GM12801 (cell line): ENCODE data around the gene NKIRAS2.

Experiments used
- TF ChIP-seq, protein P1 (sequence below): IDR thresholded peaks from one replicate; pipeline ENCODE4 v1.5.1; 2011; ENCODE audit warnings: control low read depth; ENCODE audit not compliant: insufficient read length; ENCODE audit errors: extremely low read depth

Gene NKIRAS2

DNA sequence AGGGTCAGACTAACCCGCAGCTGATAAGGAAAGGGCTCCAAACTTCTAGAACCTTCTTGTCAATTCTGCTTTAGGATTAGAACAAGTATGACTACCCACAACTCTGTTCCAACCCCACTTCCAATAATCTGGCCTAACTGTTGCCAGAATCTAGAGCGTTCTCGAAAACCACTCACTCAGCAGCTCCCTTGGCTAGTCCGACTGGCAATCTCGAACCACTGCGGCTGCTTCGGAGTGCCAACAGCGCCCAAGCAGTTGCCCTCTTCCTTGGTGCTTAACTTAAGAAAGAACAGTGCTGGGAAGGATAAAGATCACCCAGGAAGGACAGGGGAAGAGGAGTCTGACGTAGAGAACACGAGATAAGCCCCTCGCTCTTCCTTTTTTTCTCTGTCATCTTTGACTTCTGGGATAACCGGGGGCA is 3.5 kb upstream of the NKIRAS2 start:
- TF ChIP-seq, protein P1, sequence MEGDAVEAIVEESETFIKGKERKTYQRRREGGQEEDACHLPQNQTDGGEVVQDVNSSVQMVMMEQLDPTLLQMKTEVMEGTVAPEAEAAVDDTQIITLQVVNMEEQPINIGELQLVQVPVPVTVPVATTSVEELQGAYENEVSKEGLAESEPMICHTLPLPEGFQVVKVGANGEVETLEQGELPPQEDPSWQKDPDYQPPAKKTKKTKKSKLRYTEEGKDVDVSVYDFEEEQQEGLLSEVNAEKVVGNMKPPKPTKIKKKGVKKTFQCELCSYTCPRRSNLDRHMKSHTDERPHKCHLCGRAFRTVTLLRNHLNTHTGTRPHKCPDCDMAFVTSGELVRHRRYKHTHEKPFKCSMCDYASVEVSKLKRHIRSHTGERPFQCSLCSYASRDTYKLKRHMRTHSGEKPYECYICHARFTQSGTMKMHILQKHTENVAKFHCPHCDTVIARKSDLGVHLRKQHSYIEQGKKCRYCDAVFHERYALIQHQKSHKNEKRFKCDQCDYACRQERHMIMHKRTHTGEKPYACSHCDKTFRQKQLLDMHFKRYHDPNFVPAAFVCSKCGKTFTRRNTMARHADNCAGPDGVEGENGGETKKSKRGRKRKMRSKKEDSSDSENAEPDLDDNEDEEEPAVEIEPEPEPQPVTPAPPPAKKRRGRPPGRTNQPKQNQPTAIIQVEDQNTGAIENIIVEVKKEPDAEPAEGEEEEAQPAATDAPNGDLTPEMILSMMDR: no peak

DNA sequence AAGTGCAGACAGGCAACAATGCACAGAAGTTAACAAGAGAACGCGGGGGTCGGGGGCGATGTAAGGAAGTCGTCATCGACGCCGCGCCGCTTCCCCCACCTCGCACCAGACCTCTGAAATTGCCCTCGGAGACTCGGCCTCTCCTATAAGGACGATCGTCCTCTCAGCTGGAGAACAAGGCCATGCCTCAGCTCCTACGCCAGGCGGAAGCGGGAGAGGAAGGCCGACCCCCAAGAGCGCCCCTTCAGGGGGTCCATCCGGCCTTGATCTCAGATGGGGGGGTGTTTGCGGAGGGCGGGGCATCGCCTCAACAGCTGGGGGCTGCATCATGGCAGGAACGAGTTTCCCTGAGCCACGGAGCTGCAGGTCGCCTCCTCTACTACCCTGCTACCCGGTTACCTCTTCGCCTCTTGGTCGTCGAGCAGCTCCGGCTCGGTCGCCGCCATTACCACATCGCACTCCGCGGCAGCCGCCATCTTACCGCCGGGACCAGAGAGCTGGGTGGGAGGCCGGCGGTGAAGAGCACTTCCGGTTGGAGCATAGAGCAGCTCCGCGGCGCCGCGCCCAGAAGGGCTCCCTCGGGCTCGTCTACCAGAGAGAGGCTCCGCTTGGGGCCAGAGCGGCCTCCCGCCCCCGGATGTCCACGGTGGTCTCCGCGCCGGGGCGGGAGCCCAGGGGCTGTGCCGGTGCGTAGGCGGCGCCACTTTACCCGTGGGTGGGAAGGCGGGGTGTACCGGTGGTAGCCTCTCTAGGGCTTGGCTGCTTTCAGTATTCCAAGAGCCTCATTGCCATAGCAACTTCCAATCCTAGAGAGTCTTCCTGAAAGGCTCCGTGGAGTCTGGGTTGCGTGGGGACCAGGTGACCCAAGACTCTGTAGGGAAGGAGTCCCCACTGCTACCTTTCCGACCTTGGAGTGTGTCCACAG is 2.7 kb upstream of the NKIRAS2 start, which contains the start of gene DNAJC7:
DNAJC7 (minus strand) TSS at position 499 of the 925 bp plus-strand sequence; CDS start at position 476, 23 bp downstream.
- TF ChIP-seq, protein P1: no peak

DNA sequence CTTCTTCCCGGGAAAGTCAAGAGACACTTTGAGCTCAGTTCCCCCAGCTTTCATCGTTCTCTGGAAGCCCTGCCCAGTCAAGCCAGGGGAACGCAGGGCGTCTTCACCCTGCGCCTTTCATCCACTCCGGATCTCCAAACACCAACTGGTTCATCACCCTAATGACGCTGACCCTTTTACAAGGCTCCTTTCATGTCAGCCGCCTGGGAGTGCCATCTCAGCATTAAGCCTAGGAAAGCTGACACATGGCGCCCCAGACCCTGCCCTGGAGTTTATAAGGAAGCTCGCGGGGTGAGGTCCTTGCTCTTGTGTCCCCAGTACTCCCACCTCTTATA is 2.1 kb upstream of the NKIRAS2 start:
- TF ChIP-seq, protein P1: no peak

DNA sequence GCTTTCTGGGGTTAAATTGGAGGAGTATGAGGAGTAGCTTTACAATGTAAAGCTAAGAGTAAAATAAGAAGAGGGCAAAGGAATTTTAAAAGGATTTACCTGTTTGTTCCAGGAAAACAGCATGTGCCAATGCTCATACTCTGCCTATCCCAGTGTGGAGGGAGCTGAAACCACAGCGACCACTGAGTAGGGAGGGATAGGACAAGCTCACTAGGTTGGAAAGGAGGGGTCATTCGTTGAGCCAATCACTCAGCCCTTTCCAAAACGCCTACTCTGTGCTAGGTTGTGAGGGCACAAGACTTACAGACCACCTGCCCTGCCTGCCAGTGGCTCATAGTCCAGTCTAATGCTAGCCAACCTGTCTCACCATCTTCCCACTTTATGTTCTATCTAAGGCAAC is 1.6 kb upstream of the NKIRAS2 start:
- TF ChIP-seq, protein P1: no peak

DNA sequence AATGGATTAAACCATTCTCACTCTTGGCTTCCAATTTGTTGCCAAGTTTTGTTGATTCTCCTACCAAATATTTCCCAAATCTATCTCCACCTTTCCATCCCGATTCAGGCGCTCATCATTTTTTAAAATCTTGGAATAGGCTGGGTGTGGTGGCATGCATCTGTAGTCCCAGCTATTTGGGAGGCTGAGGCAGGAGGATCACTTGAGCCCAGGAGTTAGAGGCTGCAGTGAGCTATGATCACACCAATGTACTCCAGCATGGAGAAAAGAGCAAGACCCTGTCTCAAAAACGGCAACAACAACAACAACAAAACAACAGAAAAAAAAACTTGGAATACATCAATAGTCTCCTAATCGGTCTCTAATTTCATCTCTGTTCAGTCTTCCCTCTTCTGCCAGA is 902 bp upstream of the NKIRAS2 start:
- TF ChIP-seq, protein P1: no peak

DNA sequence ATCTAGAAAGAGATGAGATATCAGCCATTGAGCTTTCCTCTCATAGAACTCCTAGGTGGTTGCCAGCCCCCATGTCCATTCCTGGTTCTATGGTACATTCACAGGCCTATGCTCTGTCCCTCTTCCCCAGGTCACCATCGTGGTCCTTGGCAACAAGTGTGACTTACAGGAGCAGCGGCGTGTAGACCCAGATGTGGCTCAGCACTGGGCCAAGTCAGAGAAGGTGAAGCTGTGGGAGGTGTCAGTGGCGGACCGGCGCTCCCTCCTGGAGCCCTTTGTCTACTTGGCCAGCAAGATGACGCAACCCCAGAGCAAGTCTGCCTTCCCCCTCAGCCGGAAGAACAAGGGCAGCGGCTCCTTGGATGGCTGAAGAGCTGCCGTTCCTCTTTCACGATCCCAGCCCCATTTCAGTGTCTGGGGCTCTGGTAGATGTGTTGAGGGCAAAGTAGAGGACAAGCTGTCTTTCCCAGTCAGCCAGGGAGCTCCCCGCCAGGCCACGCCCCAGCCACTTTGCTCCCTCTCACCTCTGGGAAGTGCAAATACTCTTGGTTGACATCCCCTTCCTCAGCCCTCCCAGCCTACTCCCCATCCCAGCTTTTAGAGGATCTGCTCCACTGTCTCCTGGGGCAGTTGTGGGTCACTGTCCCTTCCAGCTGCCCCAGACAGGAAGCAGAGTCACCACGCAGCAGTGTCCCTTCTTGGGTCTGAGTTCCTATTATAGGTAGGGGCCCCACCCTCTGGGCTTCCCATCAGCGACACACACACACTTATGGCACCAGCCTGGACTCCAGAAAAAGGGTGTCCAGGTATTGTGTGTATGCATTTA is 3.8 kb downstream of the NKIRAS2 start:
- TF ChIP-seq, protein P1: no peak

DNA sequence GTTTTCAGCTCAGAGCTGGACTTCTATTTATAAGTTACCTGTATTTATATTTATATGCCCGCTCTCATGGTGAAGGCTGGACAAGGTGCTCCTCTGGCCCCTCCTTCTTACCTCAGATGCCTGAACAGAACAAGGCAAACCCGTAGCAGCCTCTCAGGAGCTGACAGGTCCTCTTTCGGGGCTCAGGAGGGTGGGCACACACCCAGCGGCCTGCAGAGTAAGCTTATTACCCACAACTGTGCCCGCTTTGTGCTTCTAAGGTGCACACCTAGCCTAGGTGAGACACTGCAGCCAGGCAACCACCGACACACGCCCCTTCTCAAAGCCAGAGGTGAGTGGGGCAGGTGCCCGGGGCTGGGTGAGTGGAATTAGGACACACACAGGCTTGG is 5.3 kb downstream of the NKIRAS2 start:
- TF ChIP-seq, protein P1: no peak
